Cardiac fibroblast (primary cell): Measurements from ENCODE around the gene SIAH3.

ENCODE experiments used
- DNase-seq, 2 donors: peaks; one replicate each; pipeline versions ENCODE4 v3.0.0 to v3.0.0-alpha.2; 2010; ENCODE audit warnings: low read depth in 2 of 2
- H3K4me3 ChIP-seq, 2 donors: replicated peaks in 1 of 2; 1 replicate in 1 of 2; 2 replicates in 1 of 2; pipeline ENCODE4 v1.5.1; 2011; ENCODE audit warnings: low read depth in 2 of 2, low read length in 2 of 2, mild to moderate bottlenecking in 2 of 2, moderate library complexity in 1 of 2
- CTCF ChIP-seq: IDR thresholded peaks from one replicate; pipeline ENCODE4 v1.5.1; 2011; ENCODE audit warnings: low read depth, mild to moderate bottlenecking, low read length, inconsistent platforms

Gene SIAH3

GRCh38 chr13:45808925-45809324 lies 42.6 kb downstream of the SIAH3 start:
- TF ChIP-seq CTCF: no peak
- no peak overlapping the region for H3K4me3 ChIP-seq
- DNase-seq: no peak

GRCh38 chr13:45807520-45808099 lies 43.9 kb downstream of the SIAH3 start:
- H3K4me3 ChIP-seq: no peak overlapping the region
- peak; percentile 58 for TF ChIP-seq CTCF
- peak; percentile 50 to 70 for DNase-seq

- DNase-seq: no peak
- TF ChIP-seq CTCF: no peak
- no peak overlapping the region for H3K4me3 ChIP-seq
Measured at GRCh38 chr13:45800485-45800884, 51.1 kb downstream of the SIAH3 start.

GRCh38 chr13:45799451-45799850 lies 52.1 kb downstream of the SIAH3 start:
- TF ChIP-seq CTCF: no peak
- peak in 1 of 2 donors; percentile 12 for DNase-seq
- no peak overlapping the region for H3K4me3 ChIP-seq

- no peak for TF ChIP-seq CTCF
- no peak for DNase-seq
- H3K4me3 ChIP-seq: no peak overlapping the region
Measured at GRCh38 chr13:45798851-45799250, 52.7 kb downstream of the SIAH3 start.

- TF ChIP-seq CTCF: no peak
- no peak for DNase-seq
- no peak overlapping the region for H3K4me3 ChIP-seq
Measured at GRCh38 chr13:45796426-45797235, 54.9 kb downstream of the SIAH3 start.

GRCh38 chr13:45792827-45793303 lies 58.7 kb downstream of the SIAH3 start:
- no peak for DNase-seq
- H3K4me3 ChIP-seq: no peak overlapping the region
- no peak for TF ChIP-seq CTCF
